Fibroblast of skin of right biceps (primary cell): ENCODE data around the gene ALKBH4.
A peak's percentile ranks its signal among the peaks of the same experiment; 100 is the strongest.
"Not testable (repeated sequence)": the region's sequence is repeated elsewhere in the genome, so short reads cannot be mapped to it uniquely, and the experiment has no call there.

ENCODE experiments used
- DNase-seq: peaks from one replicate; pipeline ENCODE4 v3.0.0-alpha.2; 2013

The ALKBH4 gene

DNA sequence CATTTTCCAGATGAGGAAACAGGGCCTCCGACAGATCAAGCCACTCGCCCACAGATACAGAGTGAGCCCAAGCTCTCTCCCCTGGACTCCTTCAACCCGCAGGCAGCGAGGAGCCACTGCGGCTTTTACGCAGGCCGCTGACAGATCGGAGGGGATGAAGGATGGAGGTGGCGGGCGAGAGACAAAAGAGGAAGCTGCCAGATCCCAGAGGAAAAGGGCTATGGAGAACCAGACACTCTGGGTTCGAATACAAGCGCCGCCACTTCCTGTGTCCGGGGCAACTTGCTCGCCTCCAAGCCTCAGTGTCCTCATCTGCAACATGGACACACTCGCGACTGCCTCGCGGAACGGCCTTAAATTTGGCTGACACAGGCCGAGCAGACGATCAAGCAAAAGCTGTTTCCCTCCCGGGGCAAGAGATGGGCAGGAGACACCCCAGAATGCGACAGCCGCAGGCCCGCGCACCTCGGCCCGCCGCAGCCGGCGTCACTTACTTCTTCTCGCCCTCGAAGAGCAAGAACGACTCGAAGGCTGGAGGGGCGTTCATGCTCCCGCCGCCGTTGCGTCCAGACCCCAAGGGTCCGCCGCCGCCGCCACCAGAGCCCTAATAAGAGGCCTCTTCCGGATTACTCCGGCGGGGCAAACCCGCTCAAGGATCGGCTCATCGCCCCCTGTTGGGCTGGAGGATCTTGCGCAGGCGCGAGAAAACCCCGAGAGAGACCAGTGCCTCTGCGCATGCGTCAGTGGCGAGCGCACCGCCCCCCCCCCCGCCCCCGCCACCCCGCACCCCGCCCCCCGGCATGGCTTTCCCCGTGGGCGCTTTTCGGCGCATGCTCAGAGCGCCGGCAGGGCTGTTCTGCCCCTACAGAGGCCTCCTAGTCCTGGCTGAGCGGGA is 13.9 kb upstream of the ALKBH4 start, which contains the start of gene POLR2J:
TSS of gene POLR2J (minus strand) at position 609 of the 895 bp plus-strand sequence. CDS start at position 547, 62 bp downstream.
- peak; percentile 76 for DNase-seq

DNA sequence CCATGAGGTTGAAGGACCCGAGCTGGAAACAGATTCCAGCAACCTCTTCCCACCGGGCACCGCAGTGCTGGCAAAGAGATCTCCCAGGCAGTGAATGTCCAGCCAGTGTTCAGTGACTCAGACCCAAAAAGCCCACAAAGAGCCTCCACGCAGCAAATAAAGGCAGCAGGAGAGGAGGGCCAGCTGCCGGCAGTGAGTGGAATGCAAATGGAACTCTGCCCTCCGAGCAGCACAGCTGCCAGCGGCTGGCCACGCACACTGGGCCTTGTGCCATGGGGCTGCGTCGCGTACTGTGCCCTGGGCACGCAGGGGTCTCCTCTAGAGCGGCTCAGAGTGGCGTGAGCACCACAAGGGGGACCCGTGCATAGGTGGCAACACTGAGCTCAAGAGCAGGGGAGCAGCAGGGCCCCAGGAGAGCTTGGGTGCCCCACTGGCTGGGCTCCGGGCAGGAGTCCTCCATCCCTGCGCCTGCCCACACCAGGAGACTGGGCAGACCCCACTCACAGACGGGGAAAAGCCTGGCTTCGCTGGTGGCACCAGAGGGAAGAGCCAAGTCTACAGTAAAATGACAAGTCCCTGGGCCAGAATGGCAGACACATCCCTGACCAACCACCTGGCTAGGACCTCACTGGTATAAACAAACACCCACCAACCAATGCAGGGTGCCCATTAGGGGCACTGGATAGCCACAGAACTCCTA is 10.2 kb upstream of the ALKBH4 start:
- not testable (repeated sequence) for DNase-seq

GRCh38 chr7:102474116-102474515 is 9.5 kb upstream of the ALKBH4 start:
- not testable (repeated sequence) for DNase-seq

DNA sequence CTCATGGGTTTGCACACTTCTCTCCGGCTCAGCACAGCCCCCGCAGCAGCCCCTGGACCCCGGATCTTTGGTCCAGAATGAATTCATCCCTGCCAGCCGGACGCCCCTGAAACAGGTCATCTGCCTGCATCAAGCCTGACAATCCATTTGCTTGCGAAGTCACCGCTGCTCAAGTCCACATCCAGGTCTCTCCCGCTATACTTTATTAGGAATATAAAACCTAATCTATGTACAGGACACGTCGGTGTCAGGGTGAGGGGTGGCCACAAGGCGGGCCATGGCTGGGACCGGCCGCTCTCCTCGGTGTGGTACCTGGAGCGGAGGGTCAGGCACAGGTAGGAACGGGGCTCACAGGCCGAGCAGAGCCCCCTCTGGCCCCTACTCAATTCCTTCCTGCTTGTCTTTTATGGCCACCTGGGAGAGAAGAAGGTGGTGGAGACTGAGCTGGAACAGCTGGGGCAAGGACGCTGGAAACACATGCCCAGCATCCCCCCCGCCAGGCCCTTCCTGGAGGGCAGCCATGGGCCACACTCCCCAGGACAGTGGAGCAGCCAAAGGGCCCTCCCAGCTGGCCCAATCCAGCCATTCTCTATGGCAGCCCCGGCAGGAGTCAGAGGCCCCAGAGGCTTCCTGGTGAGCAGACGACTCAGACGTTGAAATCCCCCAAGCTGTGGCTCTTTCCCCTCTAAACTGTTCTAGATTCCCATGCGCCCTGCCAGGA is 8.8 kb upstream of the ALKBH4 start:
- DNase-seq, result no peak

- DNase-seq, result no peak
Measured at GRCh38 chr7:102472126-102473041, 7.7 kb upstream of the ALKBH4 start.

DNA sequence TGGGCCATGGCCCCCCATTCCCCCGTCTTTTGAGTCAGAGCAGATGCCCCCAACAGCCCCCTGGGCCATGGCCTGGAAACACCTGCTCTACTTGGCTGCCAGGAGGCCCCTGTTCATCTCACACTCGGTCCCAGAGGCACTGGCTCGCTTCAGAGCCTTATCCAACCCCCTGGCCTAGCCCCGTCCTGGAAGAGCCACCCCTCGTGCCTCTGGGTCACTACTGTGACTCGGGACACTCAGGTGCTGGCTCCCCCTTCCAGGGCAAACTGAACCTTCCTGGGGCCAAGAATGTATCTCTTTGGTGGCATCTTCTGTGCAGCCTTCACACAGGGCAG is 7.1 kb upstream of the ALKBH4 start:
- no peak for DNase-seq

DNA sequence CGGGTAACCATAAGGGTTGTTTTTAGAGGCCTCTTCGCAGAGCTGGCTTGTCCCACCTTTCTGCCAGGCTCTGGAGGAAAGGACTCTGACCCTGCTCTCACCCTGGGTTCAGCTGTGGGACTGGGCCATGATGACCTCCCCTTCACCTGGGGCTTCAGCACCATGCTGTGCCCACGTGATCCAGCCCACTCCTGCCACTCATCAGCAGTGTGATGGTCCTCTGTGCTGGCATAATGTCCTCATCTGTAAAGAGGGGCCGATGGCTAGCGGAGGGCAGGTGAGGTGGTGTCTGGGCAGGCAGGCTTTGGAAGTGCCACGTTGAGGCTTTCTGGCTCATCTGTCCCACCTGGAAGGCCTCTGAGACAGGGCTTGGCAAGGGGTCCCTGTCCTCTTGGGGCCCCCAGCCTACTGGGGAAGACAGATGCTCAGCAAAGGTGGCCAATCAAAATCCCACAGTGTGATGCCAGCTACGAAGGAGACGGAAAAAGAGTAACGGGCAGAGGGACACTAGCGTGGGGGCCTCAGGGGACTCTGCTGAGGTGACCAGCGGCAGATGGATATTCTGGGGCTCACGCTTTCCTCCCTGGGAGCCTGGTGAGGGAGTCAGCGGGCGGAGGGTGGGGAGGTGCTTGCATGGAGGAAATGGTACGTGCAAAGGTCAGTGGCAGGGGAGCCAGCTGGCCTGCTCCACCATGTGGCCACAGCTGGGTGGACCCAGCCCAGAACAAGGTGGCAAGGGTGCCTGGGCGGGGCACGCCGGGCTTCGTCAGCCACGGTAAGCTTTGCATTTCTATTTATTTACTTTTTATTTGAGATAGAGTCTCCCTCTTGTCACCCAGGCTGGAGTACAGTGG is 5.5 kb upstream of the ALKBH4 start:
- no peak for DNase-seq

- no peak for DNase-seq
Measured at GRCh38 chr7:102469351-102469971, 4.8 kb upstream of the ALKBH4 start.

GRCh38 chr7:102468478-102469350 is 4.1 kb upstream of the ALKBH4 start:
- no peak for DNase-seq

GRCh38 chr7:102467581-102468477 is 3.2 kb upstream of the ALKBH4 start:
- no peak for DNase-seq

DNA sequence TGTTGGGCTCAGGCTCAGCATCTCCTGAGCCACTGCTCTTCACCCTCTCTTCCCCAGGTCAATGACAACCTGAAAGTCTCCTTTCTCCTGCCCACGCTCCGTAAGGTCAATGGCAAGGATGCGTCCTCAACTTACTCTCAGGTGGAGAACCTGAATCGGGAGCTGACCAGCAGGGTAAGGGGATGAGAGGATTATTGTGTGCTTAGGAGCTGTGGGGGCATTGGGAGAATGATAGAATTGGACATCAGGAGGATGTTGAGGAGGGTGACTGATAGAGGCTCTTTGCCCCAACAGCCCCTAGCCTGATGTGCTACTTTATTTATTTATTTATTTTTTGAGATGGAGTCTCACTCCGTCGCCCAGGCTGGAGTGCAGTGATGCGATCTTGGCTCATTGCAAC is 1.4 kb upstream of the ALKBH4 start:
- DNase-seq, result no peak

DNA sequence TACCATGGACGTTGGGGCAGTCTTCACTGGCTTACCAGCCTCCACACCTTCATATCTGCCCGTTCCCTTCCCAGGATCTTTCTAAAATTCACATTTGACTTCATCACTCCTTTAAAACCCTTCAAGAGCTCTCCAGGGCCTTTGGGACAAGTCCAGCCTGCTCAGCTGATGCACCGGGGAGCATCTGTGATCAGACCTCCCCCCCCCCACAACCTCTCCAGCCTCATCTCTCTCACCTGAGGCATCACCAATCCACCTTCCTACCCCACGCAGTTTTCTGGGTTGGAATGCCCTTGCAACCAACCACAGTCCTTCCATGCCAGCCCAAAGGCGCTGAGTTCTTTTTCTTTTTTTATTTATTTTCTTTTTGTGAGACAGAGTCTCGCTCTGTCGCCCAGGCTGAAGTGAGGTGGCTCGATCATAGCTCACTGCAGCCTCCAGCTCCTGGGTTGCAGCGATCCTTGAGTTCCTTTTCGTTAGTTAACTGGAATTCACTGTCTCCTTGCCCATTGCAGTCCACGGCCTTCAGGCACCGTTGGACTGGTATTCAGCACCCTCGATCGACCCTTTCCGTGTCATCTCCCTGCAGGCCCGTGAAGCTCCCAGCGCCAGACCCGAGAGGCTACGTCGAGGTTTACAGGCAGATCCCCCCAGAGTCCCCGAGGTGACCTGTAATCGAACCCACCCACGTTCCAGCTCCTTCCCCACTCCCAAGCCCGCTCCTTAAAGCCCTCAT is 654 bp downstream of the ALKBH4 start:
- DNase-seq, result no peak

DNA sequence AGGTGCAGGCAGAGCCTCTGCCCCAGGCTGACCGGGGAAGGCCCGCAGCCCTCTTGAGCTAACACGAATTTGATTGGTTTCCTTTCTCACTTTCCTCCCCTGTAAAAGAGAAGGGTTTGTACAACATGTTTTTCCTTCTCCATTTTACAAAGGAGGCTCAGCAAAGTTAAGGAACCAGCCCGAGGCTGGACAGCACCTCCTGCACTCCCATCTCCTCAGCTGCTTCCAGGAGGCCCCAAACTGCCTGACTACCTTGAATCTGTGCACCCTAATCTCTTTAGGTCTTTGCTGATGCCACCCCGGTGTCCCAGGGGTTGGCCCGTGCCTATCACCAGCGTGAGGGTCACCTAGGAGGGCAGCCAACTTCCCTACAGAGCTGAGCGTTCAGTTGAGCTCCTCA is 4.2 kb downstream of the ALKBH4 start:
- no peak for DNase-seq

DNA sequence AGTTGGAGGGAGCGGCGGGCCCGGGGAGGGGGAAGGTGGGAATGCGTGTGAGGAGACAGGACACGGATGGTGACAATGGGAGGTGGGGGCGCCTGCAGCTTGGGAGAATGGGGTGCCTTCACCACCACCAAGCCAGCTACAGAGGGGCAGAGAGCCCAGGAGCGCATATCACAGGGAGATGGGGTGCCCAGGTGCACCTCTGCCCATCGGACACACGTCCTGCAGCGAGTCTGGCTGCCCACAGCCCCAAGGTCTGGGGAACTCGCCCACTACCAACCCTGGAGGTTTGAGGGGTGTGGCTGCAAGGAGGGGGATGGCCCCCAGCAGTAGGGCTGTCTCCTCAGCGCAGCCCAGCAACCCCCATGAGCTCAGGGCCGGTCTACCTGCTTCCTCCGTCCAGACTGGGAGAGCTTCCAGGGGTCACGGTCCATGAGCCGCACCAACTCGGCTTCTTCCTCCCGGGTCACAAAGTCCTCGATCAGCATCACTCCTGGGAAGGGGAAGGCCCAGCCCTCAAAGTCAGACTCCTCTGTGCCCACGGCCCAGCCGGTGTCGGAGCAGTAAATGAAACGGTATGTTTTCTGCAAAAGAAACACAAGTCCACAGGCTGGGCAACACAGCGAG is 5.3 kb downstream of the ALKBH4 start:
- no peak for DNase-seq

DNA sequence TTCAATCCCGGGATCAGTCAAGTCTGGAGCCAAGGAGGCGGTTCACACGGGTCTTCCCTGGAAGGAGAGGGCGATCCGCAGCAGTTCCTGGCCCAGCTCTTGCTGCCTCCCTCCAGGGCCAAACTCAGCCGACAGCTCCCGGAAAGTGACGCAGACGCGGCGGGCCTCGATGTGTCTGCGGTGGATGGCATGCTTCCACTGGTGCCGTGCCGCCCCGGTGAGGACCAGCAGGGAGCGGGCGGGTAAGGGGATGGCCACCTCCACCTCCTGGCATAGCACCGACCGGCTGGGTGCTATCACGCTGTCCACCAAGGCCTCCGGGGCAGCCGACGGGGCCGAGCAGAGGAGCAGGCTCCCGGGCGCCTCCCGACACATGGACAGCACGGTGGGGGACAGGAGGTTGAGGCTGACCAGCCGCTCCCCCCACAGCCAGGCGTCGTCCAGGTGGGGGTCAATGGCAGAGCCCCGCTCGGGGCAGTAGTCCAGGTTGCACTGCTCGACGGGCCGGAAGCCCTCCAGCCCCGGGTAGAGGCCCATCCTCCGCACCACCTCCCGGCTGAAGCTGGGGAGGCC is 7.2 kb downstream of the ALKBH4 start:
- DNase-seq, result no peak

DNA sequence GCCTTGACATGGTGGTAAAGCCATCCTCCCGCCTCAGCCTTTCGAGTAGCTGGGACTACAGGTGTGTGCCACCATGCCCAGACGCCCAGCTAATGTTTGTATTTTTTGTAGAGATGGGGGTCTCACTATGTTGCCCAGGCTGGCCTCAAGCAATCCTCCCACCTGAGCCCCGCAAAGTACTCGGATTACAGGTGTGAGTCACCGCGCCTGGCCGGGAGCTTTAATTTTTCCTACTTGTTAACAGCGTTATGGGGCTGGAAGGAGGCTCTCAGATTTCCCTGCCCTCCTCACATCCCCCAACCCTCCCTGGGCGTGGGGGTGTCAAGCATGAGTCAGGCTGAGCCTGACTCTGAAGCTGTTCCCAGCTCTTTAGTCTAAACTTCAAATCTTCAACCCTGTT is 8.3 kb downstream of the ALKBH4 start:
- DNase-seq, result peak; percentile 68

GRCh38 chr7:102455596-102455995 is 9.1 kb downstream of the ALKBH4 start:
- DNase-seq, result no peak
